Activated T-cell treated with anti-CD3 and anti-CD28 coated beads, Interleukin-2, amount 50 U/mL, for 72 hours (primary cell): ENCODE measurements around the gene TGDS. TPM values are rescaled to one million over a fixed set of nuclear protein-coding genes. Genes with fewer than 3 reads are reported as not detected.

Experiments used
- ATAC-seq, 2 donors: fragments of 150-1000 bp; cut with Tn5 transposase; replicated peaks in 1 of 2; 2 replicates each; pipeline ENCODE4 v1.10.0; 2021; ENCODE audit warnings: moderate library complexity in 2 of 2, mild to moderate bottlenecking in 1 of 2
- DNase-seq, 2 donors: peaks; one replicate each; pipeline ENCODE4 v3.0.0; 2021 to 2022; ENCODE audit warnings: mixed read lengths in 1 of 2
- H3K27ac Mint-ChIP-seq: one replicate; pipeline ENCODE4 v1.8.0; 2022; ENCODE audit warnings: mild to moderate bottlenecking, moderate library complexity, mixed read lengths
- H3K27me3 Mint-ChIP-seq: one replicate; pipeline ENCODE4 v1.8.0; 2022; ENCODE audit warnings: low read depth, mixed read lengths
- H3K36me3 Mint-ChIP-seq, 2 donors: one replicate each; pipeline ENCODE4 v1.8.0; 2022; ENCODE audit warnings: mixed read lengths in 2 of 2, mild to moderate bottlenecking in 1 of 2; ENCODE audit not compliant: insufficient read depth in 2 of 2
- H3K4me1 Mint-ChIP-seq: one replicate; pipeline ENCODE4 v1.8.0; 2022; ENCODE audit warnings: low read depth, mixed read lengths
- H3K4me3 Mint-ChIP-seq, 2 donors: one replicate each; pipeline ENCODE4 v1.8.0; 2022; ENCODE audit warnings: mild to moderate bottlenecking in 2 of 2, mixed read lengths in 2 of 2, moderate library complexity in 2 of 2
- H3K9me3 Mint-ChIP-seq, 2 donors: one replicate each; pipeline ENCODE4 v1.8.0; 2022; ENCODE audit warnings: mixed read lengths in 2 of 2
- total RNA-seq, 2 donors: library from RNA; stranded (reverse); gene quantifications; one replicate each; pipeline ENCODE4 v1.2.3, GENCODE V29; 2022

TGDS gene
- total RNA-seq, 2 donors from 2014 or later: 20.7 to 21.1 TPM

DNA sequence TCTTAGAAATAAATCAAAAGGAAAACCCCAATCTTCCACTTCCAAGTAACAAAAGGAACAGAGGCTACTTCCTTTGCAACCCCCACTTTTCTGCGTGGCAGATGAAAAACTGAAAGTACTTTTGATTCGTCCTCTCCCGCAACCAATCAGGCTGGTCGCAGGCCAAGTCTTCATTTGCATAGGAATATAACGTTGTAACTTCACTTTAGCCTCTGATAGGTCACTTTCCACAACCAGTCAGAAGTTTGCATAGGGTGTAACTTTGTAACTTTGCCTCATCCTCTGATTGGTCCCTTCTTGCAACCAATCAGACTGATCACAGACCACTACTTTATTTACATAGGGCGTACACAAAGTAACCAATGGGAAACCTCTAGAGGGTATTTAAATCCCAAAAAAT is 37.2 kb downstream of the TGDS start:
- H3K9me3 Mint-ChIP-seq: no peaks in the 10 kb centered on the region
- ATAC-seq (peak; percentile 69 to 82), DNase-seq (peak; percentile 8 to 24)
- peak overlapping the region; percentile 17 to 72 for H3K4me3 Mint-ChIP-seq
- no peaks in the 10 kb centered on the region for H3K27me3 Mint-ChIP-seq
- H3K27ac Mint-ChIP-seq: peak overlapping the region; percentile 38
- H3K4me1 Mint-ChIP-seq: peaks cover 27% of the 10 kb centered on the region
- peaks cover 0 to 9% of the 10 kb centered on the region in 2 donors for H3K36me3 Mint-ChIP-seq

DNA sequence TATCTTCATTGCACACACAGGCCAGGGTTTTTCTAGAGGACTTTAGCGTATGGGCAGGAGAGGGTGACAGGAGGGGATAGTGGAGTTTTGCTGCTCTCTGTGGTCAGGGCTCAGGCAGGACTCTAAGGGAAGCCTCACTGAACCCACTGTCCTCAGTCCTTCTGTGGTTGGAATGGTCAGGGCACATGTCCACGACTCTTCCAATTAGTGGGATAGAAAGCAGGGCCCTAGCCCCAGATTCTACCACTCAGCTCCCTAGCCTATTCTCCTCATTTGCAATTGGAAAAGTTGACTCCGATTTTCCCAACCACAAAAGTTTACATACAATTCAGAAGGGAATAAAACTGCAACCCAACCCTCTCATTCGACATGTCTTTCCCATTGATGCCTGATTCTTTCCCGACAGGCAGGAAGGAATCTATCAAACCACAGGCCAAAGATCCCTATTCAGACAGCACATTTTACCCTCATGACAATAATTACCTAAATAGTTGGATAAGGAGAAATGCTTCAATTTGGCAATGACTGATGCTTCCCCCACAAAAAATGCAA is 38.2 kb downstream of the TGDS start:
- Mint-ChIP-seq H3K4me1 (peaks cover 27% of the 10 kb centered on the region), H3K9me3 (no peaks in the 10 kb centered on the region), H3K27me3 (no peaks in the 10 kb centered on the region), H3K27ac (peak overlapping the region; percentile 6), H3K4me3 (no peak overlapping the region), H3K36me3 (peaks cover 0 to 5% of the 10 kb centered on the region in 2 donors)
- DNase-seq (no peak), ATAC-seq (no peak)

DNA sequence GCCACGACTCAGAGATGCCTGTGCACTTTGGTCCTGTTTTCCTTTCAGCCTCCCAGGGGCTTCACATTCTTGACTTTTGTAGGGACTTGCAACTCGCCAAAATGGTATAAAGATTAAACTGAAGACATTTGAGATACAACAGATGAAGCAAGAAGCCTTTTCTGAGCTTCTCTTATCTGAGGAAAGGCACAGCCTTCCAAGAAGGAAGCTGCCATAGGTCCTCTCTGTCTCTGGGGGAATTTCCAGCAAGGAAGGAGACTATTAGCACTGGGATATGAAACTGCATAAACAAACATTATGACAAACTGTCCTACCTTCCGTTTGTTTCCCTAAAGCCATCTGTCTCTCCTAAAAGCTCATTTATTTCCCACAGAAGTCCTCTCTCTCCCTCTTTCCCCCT is 39.3 kb downstream of the TGDS start:
- Mint-ChIP-seq H3K27me3 (no peaks in the 10 kb centered on the region), H3K9me3 (no peaks in the 10 kb centered on the region), H3K27ac (no peak overlapping the region), H3K4me1 (peaks cover 27% of the 10 kb centered on the region), H3K4me3 (no peak overlapping the region), H3K36me3 (peaks cover 0 to 2% of the 10 kb centered on the region in 2 donors)
- DNase-seq (no peak), ATAC-seq (no peak)

GRCh38 chr13:94556041-94556440 is 39.9 kb downstream of the TGDS start:
- Mint-ChIP-seq H3K9me3 (no peaks in the 10 kb centered on the region), H3K27ac (no peak overlapping the region), H3K4me3 (no peak overlapping the region), H3K36me3 (peaks cover 0 to 2% of the 10 kb centered on the region in 2 donors), H3K27me3 (no peaks in the 10 kb centered on the region), H3K4me1 (peaks cover 27% of the 10 kb centered on the region)
- DNase-seq: no peak
- ATAC-seq: no peak

DNA sequence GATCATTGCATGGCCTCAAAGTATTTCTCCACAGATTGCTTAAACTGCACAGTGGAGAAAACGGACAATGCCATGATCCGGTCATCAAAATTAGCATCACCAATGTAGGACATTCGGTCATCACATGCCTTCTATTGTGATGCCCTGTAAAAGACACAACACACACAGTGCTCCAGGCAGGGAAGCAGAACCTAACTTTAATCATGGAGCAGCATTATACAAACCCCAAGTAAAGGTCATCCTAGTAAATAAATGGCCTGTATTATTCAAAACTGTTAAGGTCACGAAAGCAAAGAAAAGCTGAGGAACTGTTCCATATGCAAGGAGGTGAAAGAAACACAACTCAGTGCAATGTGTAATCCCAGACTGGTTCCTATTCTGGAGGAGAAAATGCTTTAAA is 42.2 kb downstream of the TGDS start:
- Mint-ChIP-seq H3K27me3 (no peaks in the 10 kb centered on the region), H3K27ac (no peak overlapping the region), H3K4me3 (no peak overlapping the region), H3K4me1 (peaks cover 25% of the 10 kb centered on the region), H3K36me3 (peaks cover under 1 to 3% of the 10 kb centered on the region in 2 donors), H3K9me3 (no peaks in the 10 kb centered on the region)
- ATAC-seq (no peak), DNase-seq (no peak)

GRCh38 chr13:94552095-94552494 is 43.9 kb downstream of the TGDS start:
- Mint-ChIP-seq H3K4me3 (no peak overlapping the region), H3K4me1 (peaks cover 22% of the 10 kb centered on the region), H3K27me3 (no peaks in the 10 kb centered on the region), H3K9me3 (no peaks in the 10 kb centered on the region), H3K27ac (no peak overlapping the region), H3K36me3 (peaks cover 0 to 3% of the 10 kb centered on the region in 2 donors)
- no peak for DNase-seq
- no peak for ATAC-seq

- Mint-ChIP-seq H3K4me3 (peak overlapping the region; percentile 78 to 93), H3K4me1 (peaks cover 22% of the 10 kb centered on the region), H3K27ac (peak overlapping the region; percentile 98), H3K27me3 (no peaks in the 10 kb centered on the region), H3K9me3 (no peaks in the 10 kb centered on the region), H3K36me3 (peaks cover 3% of the 10 kb centered on the region in 2 donors)
- DNase-seq (no peak), ATAC-seq (no peak)
These were observed 45.8 kb downstream of the TGDS start for GRCh38 chr13:94550062-94550738.

DNA sequence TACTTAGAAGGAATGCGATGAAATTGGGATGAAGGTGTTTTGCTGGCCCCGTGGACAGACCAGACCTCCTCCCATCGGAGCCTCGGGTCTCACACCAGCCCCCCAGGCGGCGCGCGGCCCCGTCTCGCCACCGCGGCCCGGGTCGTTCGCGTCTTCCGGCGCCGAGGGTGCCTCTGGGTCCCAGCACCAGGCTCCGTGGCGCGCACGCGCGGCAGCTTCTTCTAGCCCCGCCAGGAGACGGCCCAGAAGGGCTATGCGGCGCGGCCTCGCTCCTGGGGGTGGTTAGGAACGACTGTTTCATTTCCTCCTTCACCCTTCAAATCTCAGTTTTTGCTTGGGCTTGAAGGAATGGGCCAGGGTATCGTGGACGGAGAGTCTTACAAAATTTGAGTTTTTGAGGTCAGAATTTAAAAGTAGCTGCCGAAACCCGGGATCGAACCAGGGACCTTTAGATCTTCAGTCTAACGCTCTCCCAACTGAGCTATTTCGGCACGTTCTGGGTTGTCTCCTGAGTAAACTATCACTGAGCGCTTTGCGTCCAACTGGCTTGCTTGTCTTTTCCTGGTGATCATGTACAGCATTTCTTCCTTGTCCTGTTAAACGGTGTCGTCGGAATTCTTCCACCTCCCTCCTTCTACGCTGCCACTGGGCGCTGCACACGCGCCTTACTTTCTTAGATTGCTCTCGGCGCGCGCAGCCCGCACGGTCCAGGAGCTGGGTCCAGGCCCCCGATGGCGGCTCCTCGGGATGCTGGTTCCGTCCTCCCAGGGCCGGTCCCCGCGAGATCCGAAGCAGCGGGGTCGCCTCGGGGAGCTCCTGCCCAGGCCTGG is 46.5 kb downstream of the TGDS start:
- Mint-ChIP-seq H3K27ac (peak overlapping the region; percentile 98), H3K27me3 (no peaks in the 10 kb centered on the region), H3K36me3 (peaks cover 3% of the 10 kb centered on the region in 2 donors), H3K4me3 (peak overlapping the region; percentile 78 to 93), H3K4me1 (peaks cover 22% of the 10 kb centered on the region), H3K9me3 (no peaks in the 10 kb centered on the region)
- DNase-seq: peak; percentile 93 to 94
- peak; percentile 92 to 93 for ATAC-seq

DNA sequence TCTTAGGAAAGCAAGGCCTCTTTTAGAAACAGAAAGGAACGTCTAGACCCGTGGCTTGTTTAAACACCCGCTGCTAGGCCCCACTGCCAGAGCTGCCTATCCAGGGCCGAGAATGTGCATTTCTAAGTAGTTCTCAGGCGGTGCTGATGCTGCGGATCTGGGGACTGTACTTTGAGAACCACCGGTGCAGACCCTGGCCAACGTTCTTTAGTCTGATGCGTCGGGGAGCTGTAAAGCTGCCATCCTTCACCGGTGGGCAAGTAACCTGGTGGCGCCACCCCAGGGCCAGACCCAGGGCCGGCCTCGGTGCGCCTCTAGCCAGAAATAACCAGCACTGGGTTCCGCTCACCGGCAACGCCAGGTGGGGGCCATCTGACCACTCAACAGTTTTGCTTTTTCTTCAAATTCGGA is 47.1 kb downstream of the TGDS start:
- H3K27me3 Mint-ChIP-seq: no peaks in the 10 kb centered on the region
- peaks cover 22% of the 10 kb centered on the region for H3K4me1 Mint-ChIP-seq
- peaks cover 3% of the 10 kb centered on the region in 2 donors for H3K36me3 Mint-ChIP-seq
- H3K27ac Mint-ChIP-seq: peak overlapping the region; percentile 98
- no peaks in the 10 kb centered on the region for H3K9me3 Mint-ChIP-seq
- peak overlapping the region; percentile 78 to 93 for H3K4me3 Mint-ChIP-seq
- ATAC-seq (peak; percentile 60 to 69), DNase-seq (peak; percentile 57 to 67)

DNA sequence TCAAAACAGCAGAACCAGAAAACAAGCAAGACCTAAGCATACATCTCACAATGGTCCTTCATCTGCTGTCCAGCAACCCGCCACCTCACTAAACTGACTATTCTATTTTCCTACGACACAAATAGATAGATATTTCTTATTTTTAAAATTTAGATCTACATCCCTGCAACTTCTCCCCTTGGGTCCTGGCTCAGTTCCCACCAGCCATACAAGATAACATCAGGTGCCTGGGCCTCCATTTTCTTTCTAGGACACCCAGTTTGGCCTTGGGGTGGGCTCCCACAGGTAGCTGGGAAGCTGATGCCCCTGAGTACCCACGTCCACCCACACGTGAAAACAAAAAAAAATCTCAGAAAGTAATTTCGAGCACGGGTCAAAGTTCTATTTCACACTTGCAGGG is 47.6 kb downstream of the TGDS start:
- H3K4me3 Mint-ChIP-seq: peak overlapping the region; percentile 78 to 93
- peaks cover 22% of the 10 kb centered on the region for H3K4me1 Mint-ChIP-seq
- no peaks in the 10 kb centered on the region for H3K9me3 Mint-ChIP-seq
- peaks cover 3% of the 10 kb centered on the region in 2 donors for H3K36me3 Mint-ChIP-seq
- H3K27ac Mint-ChIP-seq: peak overlapping the region; percentile 98
- H3K27me3 Mint-ChIP-seq: no peaks in the 10 kb centered on the region
- no peak for ATAC-seq
- DNase-seq: no peak

GRCh38 chr13:94546061-94546839 is 49.7 kb downstream of the TGDS start:
- Mint-ChIP-seq H3K27me3 (no peaks in the 10 kb centered on the region), H3K36me3 (peaks cover 3% of the 10 kb centered on the region in 2 donors), H3K4me3 (no peak overlapping the region), H3K27ac (no peak overlapping the region), H3K9me3 (no peaks in the 10 kb centered on the region), H3K4me1 (peaks cover 22% of the 10 kb centered on the region)
- DNase-seq (no peak), ATAC-seq (no peak)

DNA sequence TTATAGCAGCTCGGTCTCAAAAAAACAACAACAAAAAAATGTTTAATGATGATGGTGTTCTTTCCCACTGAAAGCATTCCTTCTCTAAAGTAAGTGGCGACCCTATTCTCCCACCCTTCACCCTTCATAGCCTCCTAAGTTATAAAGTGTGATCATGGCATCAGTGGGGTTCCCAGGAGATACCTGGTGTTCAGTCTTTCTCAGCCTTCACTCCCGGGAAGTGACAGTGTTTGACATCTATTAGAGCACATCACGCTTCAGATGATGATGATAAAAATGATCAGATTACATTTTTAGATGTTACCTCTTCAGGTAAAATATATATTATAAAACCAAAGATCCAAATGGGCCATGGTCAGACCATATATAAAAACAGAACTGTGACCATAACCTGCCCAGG is 51.0 kb downstream of the TGDS start:
- no peaks in the 10 kb centered on the region for H3K9me3 Mint-ChIP-seq
- no peak for DNase-seq
- H3K27me3 Mint-ChIP-seq: no peaks in the 10 kb centered on the region
- peaks cover 3% of the 10 kb centered on the region in 2 donors for H3K36me3 Mint-ChIP-seq
- H3K4me3 Mint-ChIP-seq: no peak overlapping the region
- no peak overlapping the region for H3K27ac Mint-ChIP-seq
- H3K4me1 Mint-ChIP-seq: peaks cover 21% of the 10 kb centered on the region
- no peak for ATAC-seq
